ENCODE data around the gene CHSY1. TPM values are rescaled to one million over a fixed set of nuclear protein-coding genes. Genes with fewer than 3 reads are reported as not detected.
A peak's percentile ranks its signal among the peaks of the same experiment; 100 is the strongest.

The CHSY1 gene
- total RNA-seq, 2 donors from 2014 or later, result 10.5 to 12.9 TPM

DNA sequence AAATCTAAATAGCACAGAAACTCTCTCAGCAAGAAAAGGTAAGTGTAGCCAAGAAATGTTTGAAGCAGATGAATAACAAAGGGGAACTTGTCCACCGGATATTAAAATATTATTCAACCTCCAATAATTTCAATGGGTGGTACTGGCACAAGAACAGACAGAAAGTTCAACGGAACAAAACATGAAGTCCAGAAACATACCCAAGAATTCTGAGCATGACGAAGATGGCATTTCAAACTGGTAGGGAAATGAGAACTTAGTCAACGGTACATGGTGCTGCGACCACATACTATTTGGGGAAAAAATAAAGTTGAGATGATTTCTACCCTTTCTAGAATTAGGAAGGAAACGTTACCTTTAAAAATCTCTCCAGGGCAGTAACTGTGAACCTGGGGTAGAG lies 5.5 kb downstream of the CHSY1 start:
- DNase-seq, result no peak
- Mint-ChIP-seq H3K27ac (peak overlapping the region; percentile 9), H3K4me3 (peak overlapping the region; percentile 12), H3K4me1 (peaks cover 63% of the 10 kb centered on the region), H3K27me3 (no peaks in the 10 kb centered on the region), H3K36me3 (ENCODE audit: low read depth) (no peaks in the 10 kb centered on the region)
- no peaks in the 10 kb centered on the region for H3K9me3 ChIP-seq (ENCODE audit: control insufficient read depth, low read length, poor library complexity, severe bottlenecking)
- no peak for ATAC-seq

DNA sequence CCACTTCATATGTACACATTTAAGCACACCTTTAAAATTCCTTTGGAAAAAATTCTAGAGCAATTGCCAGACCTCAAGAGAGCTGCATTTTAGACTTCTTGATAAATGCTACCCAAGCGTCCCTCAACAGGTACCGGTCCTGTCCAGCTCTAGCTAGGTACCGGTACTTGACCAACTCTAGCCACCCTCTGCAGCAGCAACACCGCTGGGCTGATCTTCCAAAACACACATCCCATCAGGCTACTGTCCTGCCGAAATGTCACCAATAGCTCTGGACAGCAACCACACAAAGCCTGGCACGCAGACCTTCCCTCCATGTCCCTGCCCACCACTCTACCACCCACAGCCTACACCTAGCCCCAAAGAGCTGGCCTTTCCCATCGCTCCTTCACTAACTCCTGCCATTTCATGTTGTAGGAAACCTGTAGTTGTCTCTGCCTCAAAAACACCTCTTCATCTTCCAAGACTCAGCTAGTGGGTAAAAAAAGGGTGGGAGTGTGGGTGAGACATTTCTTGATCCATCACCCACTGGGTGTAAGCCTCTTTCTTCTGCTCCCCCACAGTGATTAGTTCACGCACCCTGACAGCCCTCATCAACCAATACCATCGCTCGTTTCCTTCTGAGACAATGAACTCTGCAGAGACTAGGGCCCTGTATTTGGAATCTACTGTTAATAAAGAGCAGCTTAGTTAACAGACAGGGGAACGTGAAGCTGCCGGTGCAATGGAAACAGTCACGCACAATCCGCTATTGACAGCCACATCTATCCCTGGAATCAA lies 6.8 kb downstream of the CHSY1 start:
- H3K27me3 Mint-ChIP-seq, result no peaks in the 10 kb centered on the region
- peak overlapping the region; percentile 93 for H3K27ac Mint-ChIP-seq
- no peaks in the 10 kb centered on the region for H3K36me3 Mint-ChIP-seq (ENCODE audit: low read depth)
- DNase-seq (no peak), ATAC-seq (no peak)
- H3K4me1 Mint-ChIP-seq, result peaks cover 55% of the 10 kb centered on the region
- no peaks in the 10 kb centered on the region for H3K9me3 ChIP-seq (ENCODE audit: control insufficient read depth, low read length, poor library complexity, severe bottlenecking)
- H3K4me3 Mint-ChIP-seq, result peak overlapping the region; percentile 58

DNA sequence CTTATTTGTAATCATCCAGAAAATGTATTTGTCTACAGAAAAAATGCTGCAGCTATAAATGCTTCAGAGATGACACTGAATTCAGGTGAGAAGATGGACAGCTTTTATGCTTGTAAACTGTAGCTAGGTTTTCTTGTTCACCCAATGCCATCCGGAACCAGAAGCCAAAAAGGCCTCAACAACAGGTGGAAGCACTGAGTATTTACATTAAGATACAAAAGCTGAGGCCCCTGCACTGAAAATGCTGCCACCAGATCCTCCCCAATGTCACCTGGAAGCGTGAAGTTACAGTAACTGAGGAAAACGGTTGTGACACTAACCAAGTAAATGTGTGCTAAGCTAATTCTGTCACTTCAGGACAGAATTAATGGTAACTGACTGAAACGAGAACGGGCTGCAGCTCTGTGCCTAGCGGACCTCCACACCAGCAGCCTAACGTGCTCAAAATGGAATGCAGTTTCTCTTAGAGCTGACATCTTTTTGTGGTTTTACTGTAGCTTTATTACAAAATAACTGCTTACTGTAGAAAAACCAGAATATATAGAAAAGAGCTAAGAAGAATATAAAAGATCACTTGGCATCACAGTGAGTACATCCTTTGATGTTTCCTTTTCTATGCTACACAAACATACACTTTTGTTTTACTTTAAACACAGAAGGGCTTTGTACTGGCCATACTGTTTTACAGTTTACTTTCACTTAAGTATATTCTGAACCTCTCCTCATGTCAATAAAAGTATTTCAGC lies 7.6 kb downstream of the CHSY1 start:
- Mint-ChIP-seq H3K4me3 (peak overlapping the region; percentile 58), H3K36me3 (ENCODE audit: low read depth) (no peaks in the 10 kb centered on the region), H3K4me1 (peaks cover 57% of the 10 kb centered on the region), H3K27me3 (no peaks in the 10 kb centered on the region), H3K27ac (peak overlapping the region; percentile 93)
- no peaks in the 10 kb centered on the region for H3K9me3 ChIP-seq (ENCODE audit: control insufficient read depth, low read length, poor library complexity, severe bottlenecking)
- DNase-seq (no peak), ATAC-seq (no peak)

DNA sequence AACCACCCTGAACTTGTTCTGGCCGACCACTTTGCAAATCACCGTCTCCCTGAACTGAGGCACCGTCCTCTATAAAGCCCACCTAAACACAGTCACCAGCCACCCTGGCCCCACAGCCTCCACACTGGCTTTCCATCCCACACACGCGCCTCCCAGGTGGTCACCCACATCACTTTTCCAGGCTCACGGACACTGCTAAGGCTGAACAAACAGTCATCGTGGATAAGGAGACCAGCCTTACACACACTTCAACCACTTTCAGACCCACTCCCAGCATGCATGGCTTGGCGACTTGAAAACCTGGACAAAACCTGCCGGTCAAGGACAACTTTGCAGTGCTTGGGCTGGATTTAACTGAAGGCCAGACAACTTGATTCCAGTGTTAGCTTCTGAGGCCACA lies 8.4 kb downstream of the CHSY1 start:
- Mint-ChIP-seq H3K27me3 (no peaks in the 10 kb centered on the region), H3K36me3 (ENCODE audit: low read depth) (no peaks in the 10 kb centered on the region), H3K27ac (peak overlapping the region; percentile 93), H3K4me3 (peak overlapping the region; percentile 63), H3K4me1 (peaks cover 59% of the 10 kb centered on the region)
- ATAC-seq, result no peak
- DNase-seq, result no peak
- no peaks in the 10 kb centered on the region for H3K9me3 ChIP-seq (ENCODE audit: control insufficient read depth, low read length, poor library complexity, severe bottlenecking)

DNA sequence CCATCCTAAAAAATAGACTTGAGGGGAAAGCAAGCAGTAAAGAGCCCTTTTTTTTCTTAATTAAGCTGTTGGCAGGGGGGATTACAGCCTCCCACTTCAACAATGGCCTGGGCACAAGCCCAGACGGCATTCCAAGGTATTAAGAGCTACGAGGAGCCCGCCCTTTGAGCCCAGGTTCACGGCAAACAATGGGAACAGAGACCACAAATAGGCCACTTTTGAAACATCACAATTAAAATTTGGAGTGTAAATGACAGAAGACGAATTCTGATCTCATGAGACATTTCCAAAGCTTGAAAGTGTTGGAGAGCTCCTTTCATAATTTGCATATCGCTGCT lies 8.9 kb downstream of the CHSY1 start:
- Mint-ChIP-seq H3K27ac (peak overlapping the region; percentile 93), H3K36me3 (ENCODE audit: low read depth) (no peaks in the 10 kb centered on the region), H3K4me1 (peaks cover 59% of the 10 kb centered on the region), H3K4me3 (peak overlapping the region; percentile 80), H3K27me3 (no peaks in the 10 kb centered on the region)
- no peak for ATAC-seq
- no peaks in the 10 kb centered on the region for H3K9me3 ChIP-seq (ENCODE audit: control insufficient read depth, low read length, poor library complexity, severe bottlenecking)
- no peak for DNase-seq

DNA sequence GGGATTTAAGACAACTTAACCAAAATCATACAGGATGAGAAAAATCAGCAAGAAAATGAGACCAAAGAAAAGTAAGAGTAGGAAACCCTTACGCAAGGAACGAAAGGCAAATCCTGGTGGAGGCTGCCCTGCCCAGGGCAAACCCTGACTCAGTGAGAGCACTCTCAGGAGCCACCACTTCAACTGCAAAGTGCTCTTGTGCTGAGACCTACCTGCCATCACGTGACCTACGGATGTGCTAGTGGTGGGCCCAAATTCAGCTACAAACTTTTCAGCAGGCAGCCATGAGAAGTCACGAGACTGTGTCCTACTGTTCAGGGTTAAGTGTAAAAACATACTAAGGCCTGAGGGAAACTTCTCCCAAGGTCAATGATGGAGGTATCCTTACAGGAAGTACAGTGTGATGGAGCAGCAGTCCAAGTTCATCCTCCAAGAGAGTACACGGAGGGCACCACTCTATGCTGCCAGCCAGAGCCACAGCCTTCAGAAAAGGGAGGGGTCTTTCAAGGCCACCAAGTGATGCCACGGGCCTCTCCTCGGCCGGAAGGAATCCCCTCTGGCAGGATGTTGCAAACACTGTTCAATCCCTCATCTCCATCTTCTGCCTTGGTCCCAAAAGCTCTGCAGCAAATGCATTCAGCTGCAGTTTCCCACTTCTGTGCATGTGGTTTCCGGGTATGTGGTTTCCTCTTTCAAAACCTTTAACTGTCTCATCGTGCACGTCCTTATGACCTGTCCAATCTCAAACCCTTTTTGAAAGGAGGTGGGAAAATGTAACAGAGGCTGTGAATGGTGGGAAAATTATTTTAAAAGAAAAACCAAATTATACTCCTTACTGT lies 9.5 kb downstream of the CHSY1 start:
- Mint-ChIP-seq H3K4me3 (peak overlapping the region; percentile 80), H3K27me3 (no peaks in the 10 kb centered on the region), H3K4me1 (peaks cover 55% of the 10 kb centered on the region), H3K27ac (peak overlapping the region; percentile 93), H3K36me3 (ENCODE audit: low read depth) (no peaks in the 10 kb centered on the region)
- peak; percentile 94 for ATAC-seq
- no peaks in the 10 kb centered on the region for H3K9me3 ChIP-seq (ENCODE audit: control insufficient read depth, low read length, poor library complexity, severe bottlenecking)
- peak; percentile 16 to 42 (median 32) for DNase-seq

DNA sequence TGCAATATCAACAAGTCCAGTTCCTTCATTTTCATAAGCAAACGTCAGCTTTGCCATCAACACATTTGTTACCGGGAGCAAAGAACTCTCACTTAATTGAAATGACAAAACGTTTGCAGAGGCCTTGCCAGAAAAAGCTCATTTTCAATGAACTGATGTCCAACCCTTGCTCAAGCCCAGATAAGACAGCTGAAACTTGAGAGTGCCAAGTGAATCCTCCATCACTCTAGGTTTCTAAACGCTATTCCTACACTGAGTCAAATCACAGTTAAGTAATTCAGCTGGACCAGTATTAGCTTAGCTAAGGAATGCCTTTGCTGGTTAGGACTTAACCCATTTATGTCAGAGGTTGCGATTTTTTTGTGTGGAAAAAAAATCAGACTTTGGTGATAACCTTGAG lies 11.5 kb downstream of the CHSY1 start:
- H3K9me3 ChIP-seq (ENCODE audit: control insufficient read depth, low read length, poor library complexity, severe bottlenecking), result no peaks in the 10 kb centered on the region
- Mint-ChIP-seq H3K27ac (peak overlapping the region; percentile 47), H3K4me1 (peaks cover 45% of the 10 kb centered on the region), H3K36me3 (ENCODE audit: low read depth) (no peaks in the 10 kb centered on the region), H3K27me3 (no peaks in the 10 kb centered on the region), H3K4me3 (no peak overlapping the region)
- DNase-seq, result no peak
- no peak for ATAC-seq

DNA sequence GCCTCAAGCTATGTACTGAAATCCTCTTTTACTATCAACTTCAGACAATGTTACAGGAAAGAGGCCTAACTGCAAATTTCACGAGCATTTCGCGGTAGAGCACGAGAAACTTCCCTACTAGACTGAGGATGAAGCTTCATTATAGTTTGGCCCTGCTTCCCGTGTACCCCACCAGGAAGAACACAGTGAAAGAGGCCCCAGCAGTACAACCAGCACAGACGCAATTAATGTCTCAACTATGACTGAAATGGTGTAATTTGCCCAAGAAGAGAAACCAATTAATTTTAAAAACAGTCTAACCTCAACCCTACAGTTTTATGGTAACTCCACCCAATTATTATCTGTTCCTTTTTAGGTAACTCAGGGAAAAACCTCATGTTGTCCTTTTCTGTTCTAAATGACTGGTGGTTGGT lies 12.1 kb downstream of the CHSY1 start:
- DNase-seq, result no peak
- Mint-ChIP-seq H3K4me3 (peak overlapping the region; percentile 59), H3K27me3 (no peaks in the 10 kb centered on the region), H3K4me1 (peaks cover 39% of the 10 kb centered on the region), H3K36me3 (ENCODE audit: low read depth) (no peaks in the 10 kb centered on the region), H3K27ac (peak overlapping the region; percentile 47)
- H3K9me3 ChIP-seq (ENCODE audit: control insufficient read depth, low read length, poor library complexity, severe bottlenecking), result no peaks in the 10 kb centered on the region
- no peak for ATAC-seq

DNA sequence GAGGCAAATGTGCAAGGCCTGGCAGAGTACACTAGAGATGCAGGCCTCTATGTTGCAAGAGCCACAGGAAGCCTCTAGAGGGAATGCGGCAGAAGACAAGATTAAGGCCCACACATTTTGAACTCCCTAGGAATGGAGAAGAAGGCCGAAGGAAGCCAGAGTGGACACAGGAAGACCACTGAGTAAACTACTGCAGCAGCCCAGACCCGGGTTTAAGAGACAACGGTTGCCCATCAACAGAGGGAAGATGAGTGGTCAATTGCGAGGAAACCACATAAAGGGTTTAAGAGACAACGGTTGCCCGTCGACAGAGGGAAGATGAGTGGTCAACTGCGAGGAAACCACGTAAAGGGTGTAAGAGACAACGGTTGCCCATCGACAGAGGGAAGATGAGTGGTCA lies 14.6 kb downstream of the CHSY1 start:
- Mint-ChIP-seq H3K36me3 (ENCODE audit: low read depth) (no peaks in the 10 kb centered on the region), H3K4me3 (no peak overlapping the region), H3K4me1 (peaks cover 28% of the 10 kb centered on the region), H3K27ac (no peak overlapping the region), H3K27me3 (no peaks in the 10 kb centered on the region)
- H3K9me3 ChIP-seq (ENCODE audit: control insufficient read depth, low read length, poor library complexity, severe bottlenecking), result no peaks in the 10 kb centered on the region
- no peak for DNase-seq
- ATAC-seq, result no peak

DNA sequence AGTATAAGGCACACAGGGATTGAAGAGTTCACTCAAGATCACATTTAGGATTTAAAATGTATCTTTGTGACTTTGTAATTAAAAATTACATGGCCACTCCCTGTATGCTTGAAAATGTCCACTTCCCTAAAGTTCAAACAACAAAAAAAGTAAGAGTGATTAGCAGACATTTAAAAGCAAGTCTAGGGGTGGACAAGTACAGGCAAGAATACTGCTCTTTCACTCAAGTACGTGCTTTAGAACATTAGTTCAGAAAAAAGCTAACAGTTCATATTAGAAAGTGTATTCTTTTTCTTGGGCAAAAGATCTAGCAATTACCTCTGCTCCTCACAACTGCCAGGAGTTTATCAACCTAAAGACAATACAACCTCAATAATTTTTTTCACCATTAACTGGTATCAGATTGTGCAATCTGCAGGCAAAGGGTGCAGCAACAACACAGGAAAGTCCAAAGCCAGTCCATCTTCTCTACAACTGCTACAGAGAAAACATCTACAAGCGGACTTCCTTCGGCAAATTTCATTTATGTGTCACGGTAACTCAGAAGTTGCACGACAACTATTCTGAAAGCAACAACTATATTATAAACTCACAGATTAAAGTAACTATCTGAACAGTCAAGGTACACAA lies 18.1 kb downstream of the CHSY1 start:
- DNase-seq, result no peak
- no peak overlapping the region for H3K4me3 Mint-ChIP-seq
- no peak for ATAC-seq
- H3K36me3 Mint-ChIP-seq (ENCODE audit: low read depth), result no peaks in the 10 kb centered on the region
- no peaks in the 10 kb centered on the region for H3K9me3 ChIP-seq (ENCODE audit: control insufficient read depth, low read length, poor library complexity, severe bottlenecking)
- no peak overlapping the region for H3K27ac Mint-ChIP-seq
- no peaks in the 10 kb centered on the region for H3K27me3 Mint-ChIP-seq
- H3K4me1 Mint-ChIP-seq, result peaks cover 17% of the 10 kb centered on the region

DNA sequence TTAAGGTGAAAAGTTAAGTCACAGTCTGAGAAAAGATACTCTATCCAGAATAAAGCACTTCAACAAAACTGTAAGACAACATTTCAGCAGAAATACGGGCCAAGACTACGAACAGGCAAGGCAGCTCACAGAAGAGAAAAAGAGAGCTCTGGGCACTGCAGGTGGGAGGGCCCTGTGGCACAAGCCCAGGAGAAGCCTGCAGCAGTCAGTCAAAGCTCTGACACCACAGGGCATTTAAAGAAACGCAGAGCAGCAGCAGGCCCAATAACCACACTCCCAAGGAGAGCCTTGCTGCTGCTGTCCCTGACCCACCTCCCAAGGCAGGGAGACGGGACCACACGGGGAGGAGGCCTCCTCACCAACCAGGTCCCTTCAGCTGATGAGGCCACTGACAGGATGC lies 19.2 kb downstream of the CHSY1 start:
- DNase-seq, result no peak
- H3K9me3 ChIP-seq (ENCODE audit: control insufficient read depth, low read length, poor library complexity, severe bottlenecking), result peaks cover 4% of the 10 kb centered on the region
- Mint-ChIP-seq H3K4me3 (no peak overlapping the region), H3K27ac (peak overlapping the region; percentile 37), H3K36me3 (ENCODE audit: low read depth) (peaks cover 2% of the 10 kb centered on the region), H3K27me3 (no peaks in the 10 kb centered on the region), H3K4me1 (peaks cover 15% of the 10 kb centered on the region)
- no peak for ATAC-seq

DNA sequence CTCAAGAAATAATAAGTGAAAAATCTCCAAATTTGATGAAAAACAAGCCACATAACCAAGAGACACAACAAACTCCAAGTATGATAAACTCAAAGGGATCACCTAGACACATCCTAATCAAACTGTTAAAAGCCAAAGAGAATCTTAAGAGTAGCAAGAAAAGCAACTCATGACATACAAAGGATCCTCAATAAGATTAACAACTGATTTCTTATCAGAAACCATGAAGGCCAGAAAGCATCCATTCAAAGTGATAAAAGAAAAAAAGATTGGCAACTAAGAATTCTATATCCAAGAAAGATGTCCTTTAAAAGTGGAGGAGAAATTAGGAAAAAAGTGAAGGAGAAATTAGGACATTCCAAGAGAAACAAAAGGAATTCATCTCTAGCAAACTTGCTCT lies 23.5 kb downstream of the CHSY1 start:
- Mint-ChIP-seq H3K4me3 (no peak overlapping the region), H3K36me3 (ENCODE audit: low read depth) (peaks cover 8% of the 10 kb centered on the region), H3K27me3 (no peaks in the 10 kb centered on the region), H3K4me1 (peaks cover 16% of the 10 kb centered on the region), H3K27ac (no peak overlapping the region)
- peaks cover 4% of the 10 kb centered on the region for H3K9me3 ChIP-seq (ENCODE audit: control insufficient read depth, low read length, poor library complexity, severe bottlenecking)
- no peak for ATAC-seq
- no peak for DNase-seq

DNA sequence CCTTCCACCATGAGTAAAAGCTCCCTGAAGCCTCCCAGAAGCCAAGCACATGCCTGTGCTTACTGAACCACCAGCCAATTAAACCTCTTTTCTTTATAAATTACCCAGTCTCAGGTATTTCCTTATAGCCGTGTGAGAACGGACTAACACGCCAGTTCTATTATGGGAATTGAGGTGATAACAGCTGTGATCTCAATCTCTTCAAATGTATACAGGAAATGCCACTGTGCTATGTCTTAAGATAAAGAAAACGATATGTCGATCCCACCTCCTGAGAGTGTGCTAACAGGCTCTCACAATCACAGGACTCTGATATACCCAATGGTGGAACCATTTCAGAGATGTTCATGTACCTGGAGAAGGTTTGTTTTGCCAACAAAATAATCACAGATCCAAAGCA lies 26.2 kb downstream of the CHSY1 start:
- H3K27me3 Mint-ChIP-seq, result no peaks in the 10 kb centered on the region
- ATAC-seq (no peak), DNase-seq (no peak)
- H3K36me3 Mint-ChIP-seq (ENCODE audit: low read depth), result peaks cover 8% of the 10 kb centered on the region
- H3K4me1 Mint-ChIP-seq, result peaks cover 22% of the 10 kb centered on the region
- no peak overlapping the region for H3K27ac Mint-ChIP-seq
- no peak overlapping the region for H3K4me3 Mint-ChIP-seq
- H3K9me3 ChIP-seq (ENCODE audit: control insufficient read depth, low read length, poor library complexity, severe bottlenecking), result peaks cover 4% of the 10 kb centered on the region

Measured in T-helper 17 cell (primary cell).